H1 (cell line): ENCODE data around the gene BLNK. TPM values are rescaled to one million over a fixed set of nuclear protein-coding genes. Genes with fewer than 3 reads are reported as not detected.

Source experiments
- BACH1 ChIP-seq: IDR thresholded peaks from 2 replicates; pipeline ENCODE4 v1.6.1; 2012; ENCODE audit warnings: low read length, improper control_type of control experiment
- TBP ChIP-seq: IDR thresholded peaks from 2 replicates; pipeline ENCODE4 v1.6.1; 2011; ENCODE audit warnings: low read depth, low read length, improper control_type of control experiment
- polyA plus RNA-seq, 7 experiments: library from polyadenylated mRNA; depleted of rRNA in 3 of 7; stranded (reverse) in 5 of 7; unstranded in 2 of 7; fragments of >200 nt in 5 of 7; fragments of 200-250 nt in 2 of 7; gene quantifications; 1 replicate in 5 of 7; 2 replicates in 1 of 7; 4 replicates in 1 of 7; pipeline versions ENCODE4 v1.2.1 to v1.2.3, GENCODE V29; 2011 to 2013; ENCODE audit warnings: missing spikeins in 2 of 7, mixed read lengths in 2 of 7
- total RNA-seq: library from RNA; stranded (reverse); fragmentation: NEBNext Ultra II Directional; extraction: Animal tissue kit (Norgen Biotek cat#: 25700); gene quantifications from 2 replicates; pipeline ENCODE4 v1.2.1, GENCODE V29; 2021

Gene BLNK
- total and polyA plus RNA-seq, 2 of the 8 experiments (the other 6 are each of a cell fraction or from before 2014, with no cell fraction given): not detected

GRCh38 chr10:96188916-96189315 is 82.5 kb downstream of the BLNK start (continued):
- TF ChIP-seq BACH1 (no peak), TBP (no peak)
